Measurements from ENCODE around the gene ELMO1. TPM values are rescaled to one million over a fixed set of nuclear protein-coding genes. Genes with fewer than 3 reads are reported as not detected.

Gene ELMO1
- total and polyA plus RNA-seq, 4 donors = 6.7 to 51.5 (median 14.8) TPM

- H3K9ac ChIP-seq (ENCODE audit: low read depth in 1 of 2, low read length in 2 of 2) = no peak overlapping the region
- H3K4me1 ChIP-seq (ENCODE audit: control insufficient read depth in 4 of 4, insufficient read depth in 4 of 4, low read length in 3 of 4) = peaks cover 6 to 16% (median 11%) of the 10 kb centered on the region in 4 donors
- H3K27me3 ChIP-seq (ENCODE audit: control insufficient read depth in 4 of 4, insufficient read depth in 4 of 4, low read length in 3 of 4) = no peaks in the 10 kb centered on the region
- peaks cover 0 to 21% (median 10%) of the 10 kb centered on the region in 4 donors for H3K36me3 ChIP-seq (ENCODE audit: control insufficient read depth in 4 of 4, insufficient read depth in 3 of 4, low read depth in 1 of 4, low read length in 3 of 4)
- H3K9me3 ChIP-seq (ENCODE audit: control insufficient read depth in 4 of 4, low read length in 3 of 4) = no peaks in the 10 kb centered on the region
- 87% methylated on average over 4 of the region's 4 CpGs for WGBS
- H3K4me3 ChIP-seq (ENCODE audit: low read depth in 1 of 3, low read length in 3 of 3) = no peak overlapping the region
- TF ChIP-seq HNF4A (conservative IDR thresholded peaks at IDR 0.05) = no peak
- TF ChIP-seq, protein P1, sequence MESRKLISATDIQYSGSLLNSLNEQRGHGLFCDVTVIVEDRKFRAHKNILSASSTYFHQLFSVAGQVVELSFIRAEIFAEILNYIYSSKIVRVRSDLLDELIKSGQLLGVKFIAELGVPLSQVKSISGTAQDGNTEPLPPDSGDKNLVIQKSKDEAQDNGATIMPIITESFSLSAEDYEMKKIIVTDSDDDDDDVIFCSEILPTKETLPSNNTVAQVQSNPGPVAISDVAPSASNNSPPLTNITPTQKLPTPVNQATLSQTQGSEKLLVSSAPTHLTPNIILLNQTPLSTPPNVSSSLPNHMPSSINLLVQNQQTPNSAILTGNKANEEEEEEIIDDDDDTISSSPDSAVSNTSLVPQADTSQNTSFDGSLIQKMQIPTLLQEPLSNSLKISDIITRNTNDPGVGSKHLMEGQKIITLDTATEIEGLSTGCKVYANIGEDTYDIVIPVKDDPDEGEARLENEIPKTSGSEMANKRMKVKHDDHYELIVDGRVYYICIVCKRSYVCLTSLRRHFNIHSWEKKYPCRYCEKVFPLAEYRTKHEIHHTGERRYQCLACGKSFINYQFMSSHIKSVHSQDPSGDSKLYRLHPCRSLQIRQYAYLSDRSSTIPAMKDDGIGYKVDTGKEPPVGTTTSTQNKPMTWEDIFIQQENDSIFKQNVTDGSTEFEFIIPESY (IDR thresholded peaks at IDR 0.05) = no peak
- no peak for DNase-seq (ENCODE audit: low spot score)
- H3K27ac ChIP-seq (ENCODE audit: low read depth in 1 of 2, low read length in 2 of 2) = no peak overlapping the region
Observed at GRCh38 chr7:37013771-37014170, 434.9 kb downstream of the ELMO1 start.

DNA sequence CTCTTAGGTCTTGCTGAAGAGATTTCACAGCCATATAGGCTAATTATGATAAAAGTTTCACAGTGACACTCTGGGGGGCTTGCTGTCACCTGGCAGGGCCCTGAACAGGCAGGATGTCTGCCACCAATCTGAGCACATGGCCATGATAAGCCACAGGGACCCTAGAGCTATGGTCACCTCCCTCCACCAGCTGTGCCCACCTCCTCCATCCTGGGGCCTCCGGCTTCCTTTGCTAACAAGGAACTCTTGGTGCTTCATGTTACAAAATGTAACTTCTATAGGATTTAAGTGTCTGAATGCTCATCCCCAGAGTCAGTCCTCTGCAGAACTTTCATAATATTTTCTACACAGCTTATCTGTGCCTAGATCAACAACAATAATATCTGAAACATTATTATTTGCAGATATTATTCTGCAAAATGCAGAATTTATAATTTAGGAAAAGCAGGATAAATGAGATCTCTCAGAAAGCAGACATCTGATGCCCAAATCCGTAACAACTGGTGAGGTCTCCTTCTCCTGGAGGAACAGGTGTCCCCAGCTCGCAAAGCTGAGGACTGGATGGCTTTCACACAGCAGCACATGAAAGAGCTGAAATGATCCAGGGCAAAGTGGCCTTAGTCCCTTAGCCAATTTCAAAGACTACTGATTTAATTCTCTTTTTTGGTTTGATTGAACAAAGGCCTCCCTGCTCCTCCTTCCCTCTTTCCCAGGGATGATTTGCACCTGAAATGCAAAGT lies 437.3 kb downstream of the ELMO1 start:
- Histone ChIP-seq H3K27ac (ENCODE audit: low read depth in 1 of 2, low read length in 2 of 2) (no peak overlapping the region), H3K9ac (ENCODE audit: low read depth in 1 of 2, low read length in 2 of 2) (no peak overlapping the region), H3K27me3 (ENCODE audit: control insufficient read depth in 4 of 4, insufficient read depth in 4 of 4, low read length in 3 of 4) (no peaks in the 10 kb centered on the region), H3K4me3 (ENCODE audit: low read depth in 1 of 3, low read length in 3 of 3) (no peak overlapping the region), H3K4me1 (ENCODE audit: control insufficient read depth in 4 of 4, insufficient read depth in 4 of 4, low read length in 3 of 4) (peaks cover 5 to 11% (median 8%) of the 10 kb centered on the region in 4 donors), H3K36me3 (ENCODE audit: control insufficient read depth in 4 of 4, insufficient read depth in 3 of 4, low read depth in 1 of 4, low read length in 3 of 4) (peaks cover 0 to 21% (median 10%) of the 10 kb centered on the region in 4 donors), H3K9me3 (ENCODE audit: control insufficient read depth in 4 of 4, low read length in 3 of 4) (no peaks in the 10 kb centered on the region)
- 97% methylated on average over 3 of the region's 3 CpGs for WGBS
- no peak for DNase-seq (ENCODE audit: low spot score)
- no peak for TF ChIP-seq RAD21 (IDR thresholded peaks at IDR 0.05)
- TF ChIP-seq, protein P2, sequence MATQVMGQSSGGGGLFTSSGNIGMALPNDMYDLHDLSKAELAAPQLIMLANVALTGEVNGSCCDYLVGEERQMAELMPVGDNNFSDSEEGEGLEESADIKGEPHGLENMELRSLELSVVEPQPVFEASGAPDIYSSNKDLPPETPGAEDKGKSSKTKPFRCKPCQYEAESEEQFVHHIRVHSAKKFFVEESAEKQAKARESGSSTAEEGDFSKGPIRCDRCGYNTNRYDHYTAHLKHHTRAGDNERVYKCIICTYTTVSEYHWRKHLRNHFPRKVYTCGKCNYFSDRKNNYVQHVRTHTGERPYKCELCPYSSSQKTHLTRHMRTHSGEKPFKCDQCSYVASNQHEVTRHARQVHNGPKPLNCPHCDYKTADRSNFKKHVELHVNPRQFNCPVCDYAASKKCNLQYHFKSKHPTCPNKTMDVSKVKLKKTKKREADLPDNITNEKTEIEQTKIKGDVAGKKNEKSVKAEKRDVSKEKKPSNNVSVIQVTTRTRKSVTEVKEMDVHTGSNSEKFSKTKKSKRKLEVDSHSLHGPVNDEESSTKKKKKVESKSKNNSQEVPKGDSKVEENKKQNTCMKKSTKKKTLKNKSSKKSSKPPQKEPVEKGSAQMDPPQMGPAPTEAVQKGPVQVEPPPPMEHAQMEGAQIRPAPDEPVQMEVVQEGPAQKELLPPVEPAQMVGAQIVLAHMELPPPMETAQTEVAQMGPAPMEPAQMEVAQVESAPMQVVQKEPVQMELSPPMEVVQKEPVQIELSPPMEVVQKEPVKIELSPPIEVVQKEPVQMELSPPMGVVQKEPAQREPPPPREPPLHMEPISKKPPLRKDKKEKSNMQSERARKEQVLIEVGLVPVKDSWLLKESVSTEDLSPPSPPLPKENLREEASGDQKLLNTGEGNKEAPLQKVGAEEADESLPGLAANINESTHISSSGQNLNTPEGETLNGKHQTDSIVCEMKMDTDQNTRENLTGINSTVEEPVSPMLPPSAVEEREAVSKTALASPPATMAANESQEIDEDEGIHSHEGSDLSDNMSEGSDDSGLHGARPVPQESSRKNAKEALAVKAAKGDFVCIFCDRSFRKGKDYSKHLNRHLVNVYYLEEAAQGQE (IDR thresholded peaks at IDR 0.05) = no peak
- no peak for TF ChIP-seq RXRA (IDR thresholded peaks at IDR 0.05)
- no peak for TF ChIP-seq NR2F2 (IDR thresholded peaks at IDR 0.05)
- no peak for TF ChIP-seq MAX (IDR thresholded peaks at IDR 0.05)
- TF ChIP-seq TAF1 (conservative IDR thresholded peaks at IDR 0.05) = no peak
- no peak for TF ChIP-seq EGR1 (IDR thresholded peaks at IDR 0.05; ENCODE audit: low read depth in 2 of 2)
- no peak for TF ChIP-seq SP1 (IDR thresholded peaks at IDR 0.05)
- TF ChIP-seq, protein P3, sequence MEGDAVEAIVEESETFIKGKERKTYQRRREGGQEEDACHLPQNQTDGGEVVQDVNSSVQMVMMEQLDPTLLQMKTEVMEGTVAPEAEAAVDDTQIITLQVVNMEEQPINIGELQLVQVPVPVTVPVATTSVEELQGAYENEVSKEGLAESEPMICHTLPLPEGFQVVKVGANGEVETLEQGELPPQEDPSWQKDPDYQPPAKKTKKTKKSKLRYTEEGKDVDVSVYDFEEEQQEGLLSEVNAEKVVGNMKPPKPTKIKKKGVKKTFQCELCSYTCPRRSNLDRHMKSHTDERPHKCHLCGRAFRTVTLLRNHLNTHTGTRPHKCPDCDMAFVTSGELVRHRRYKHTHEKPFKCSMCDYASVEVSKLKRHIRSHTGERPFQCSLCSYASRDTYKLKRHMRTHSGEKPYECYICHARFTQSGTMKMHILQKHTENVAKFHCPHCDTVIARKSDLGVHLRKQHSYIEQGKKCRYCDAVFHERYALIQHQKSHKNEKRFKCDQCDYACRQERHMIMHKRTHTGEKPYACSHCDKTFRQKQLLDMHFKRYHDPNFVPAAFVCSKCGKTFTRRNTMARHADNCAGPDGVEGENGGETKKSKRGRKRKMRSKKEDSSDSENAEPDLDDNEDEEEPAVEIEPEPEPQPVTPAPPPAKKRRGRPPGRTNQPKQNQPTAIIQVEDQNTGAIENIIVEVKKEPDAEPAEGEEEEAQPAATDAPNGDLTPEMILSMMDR (IDR thresholded peaks at IDR 0.05; ENCODE audit: low read depth, low read length, missing input control) = no peak
- no peak for TF ChIP-seq FOXA1 (IDR thresholded peaks at IDR 0.05)
- TF ChIP-seq GABPA (IDR thresholded peaks at IDR 0.05 in 1 of 2, conservative IDR thresholded peaks at IDR 0.05 in 1 of 2) = no peak
- TF ChIP-seq ATF3 (IDR thresholded peaks at IDR 0.05) = no peak
- TF ChIP-seq YY1 (IDR thresholded peaks at IDR 0.05) = no peak
- TF ChIP-seq JUND (IDR thresholded peaks at IDR 0.05) = no peak
- no peak for TF ChIP-seq FOXA2 (IDR thresholded peaks at IDR 0.05)
- TF ChIP-seq, protein P1 (IDR thresholded peaks at IDR 0.05) = no peak
- no peak for TF ChIP-seq HNF4A (conservative IDR thresholded peaks at IDR 0.05)
- no peak for TF ChIP-seq HNF4G (IDR thresholded peaks at IDR 0.05)

Data from liver (tissue), 9 donors.